CD14-positive monocyte (primary cell): ENCODE data around the gene IMMP2L. TPM values are rescaled to one million over a fixed set of nuclear protein-coding genes. Genes with fewer than 3 reads are reported as not detected.

Experiments
- DNase-seq, 3 donors: peaks; one replicate each; pipeline ENCODE4 v3.0.0-alpha.2; 2011 to 2022
- H2AFZ ChIP-seq: 2 replicates; pipeline ENCODE4 v1.6.0; 2012; ENCODE audit warnings: mild to moderate bottlenecking, low read depth, low read length, inconsistent platforms; ENCODE audit not compliant: insufficient read depth, poor library complexity, severe bottlenecking
- H3K27ac ChIP-seq, 2 donors: 1 replicate in 1 of 2; 2 replicates in 1 of 2; pipeline ENCODE4 v1.5.1; 2012 to 2013; ENCODE audit warnings: low read length in 2 of 2, control low read depth in 1 of 2, inconsistent platforms in 1 of 2, low read depth in 1 of 2, mild to moderate bottlenecking in 1 of 2
- H3K27me3 ChIP-seq, 2 donors: one replicate each; pipeline versions ENCODE4 v1.6.0 to v1.6.1; 2011 to 2013; ENCODE audit warnings: low read length in 2 of 2; ENCODE audit not compliant: control insufficient read depth in 2 of 2, insufficient read depth in 2 of 2
- H3K36me3 ChIP-seq, 2 donors: replicated peaks in 1 of 2; 1 replicate in 1 of 2; 2 replicates in 1 of 2; pipeline versions ENCODE4 v1.5.1 to v1.6.1; 2012 to 2013; ENCODE audit warnings: low read length in 2 of 2, control low read depth in 1 of 2, inconsistent platforms in 1 of 2, mild to moderate bottlenecking in 1 of 2; ENCODE audit not compliant: insufficient read depth in 2 of 2, control insufficient read depth in 1 of 2
- H3K4me1 ChIP-seq, 2 donors: 1 replicate in 1 of 2; 2 replicates in 1 of 2; pipeline versions ENCODE4 v1.5.1 to v1.6.1; 2012 to 2013; ENCODE audit warnings: low read length in 2 of 2, control low read depth in 1 of 2, inconsistent platforms in 1 of 2, mild to moderate bottlenecking in 1 of 2, moderate library complexity in 1 of 2; ENCODE audit not compliant: insufficient read depth in 2 of 2, control insufficient read depth in 1 of 2
- H3K4me2 ChIP-seq: replicated peaks from 2 replicates; pipeline ENCODE3; 2012; ENCODE audit warnings: low read length, moderate library complexity, mild to moderate bottlenecking; ENCODE audit not compliant: poor library complexity, severe bottlenecking; ENCODE audit errors: extremely low read depth
- H3K4me3 ChIP-seq, 3 experiments: fragments of 200-600 bp in 1 of 3; sonication (generic) in 1 of 3; replicated peaks in 1 of 3; 1 replicate in 2 of 3; 2 replicates in 1 of 3; pipeline ENCODE4 v1.5.1; 2011 to 2013; ENCODE audit warnings: low read length in 3 of 3, mild to moderate bottlenecking in 3 of 3, control low read depth in 2 of 3, low read depth in 2 of 3, inconsistent platforms in 1 of 3, moderate library complexity in 1 of 3
- H3K79me2 ChIP-seq: 2 replicates; pipeline ENCODE4 v1.6.0; 2012; ENCODE audit warnings: mild to moderate bottlenecking, control low read depth, inconsistent platforms, low read length, moderate library complexity; ENCODE audit not compliant: insufficient read depth
- H3K9ac ChIP-seq: 2 replicates; pipeline ENCODE4 v1.6.0; 2017; ENCODE audit warnings: low read length, mild to moderate bottlenecking; ENCODE audit not compliant: insufficient read depth, poor library complexity, severe bottlenecking
- H3K9me3 ChIP-seq, 2 donors: replicated peaks in 1 of 2; 1 replicate in 1 of 2; 2 replicates in 1 of 2; pipeline versions ENCODE4 v1.5.1 to v1.6.1; 2012 to 2013; ENCODE audit warnings: low read length in 2 of 2, control low read depth in 1 of 2; ENCODE audit not compliant: control insufficient read depth in 1 of 2, insufficient read depth in 1 of 2
- H4K20me1 ChIP-seq: 2 replicates; pipeline ENCODE4 v1.6.0; 2012; ENCODE audit warnings: mild to moderate bottlenecking, low read length, control low read depth, moderate library complexity; ENCODE audit not compliant: insufficient read depth
- H3K27ac Mint-ChIP-seq, 7 donors: one replicate each; pipeline ENCODE4 v1.8.0; 2020; ENCODE audit warnings: mild to moderate bottlenecking in 7 of 7, mixed read lengths in 7 of 7, moderate library complexity in 6 of 7, inconsistent platforms in 2 of 7
- H3K27me3 Mint-ChIP-seq, 3 donors: one replicate each; pipeline ENCODE4 v1.8.0; 2021 to 2022; ENCODE audit warnings: low read depth in 3 of 3, mild to moderate bottlenecking in 3 of 3, mixed read lengths in 3 of 3, moderate library complexity in 3 of 3, inconsistent platforms in 1 of 3
- H3K36me3 Mint-ChIP-seq, 2 donors: one replicate each; pipeline ENCODE4 v1.8.0; 2020; ENCODE audit warnings: mixed read lengths in 2 of 2, inconsistent platforms in 1 of 2, mild to moderate bottlenecking in 1 of 2
- H3K4me1 Mint-ChIP-seq: one replicate; pipeline ENCODE4 v1.8.0; 2020; ENCODE audit warnings: mild to moderate bottlenecking, mixed read lengths
- H3K4me3 Mint-ChIP-seq, 2 donors: one replicate each; pipeline ENCODE4 v1.8.0; 2020; ENCODE audit warnings: mild to moderate bottlenecking in 2 of 2, mixed read lengths in 2 of 2, moderate library complexity in 1 of 2
- H3K9me3 Mint-ChIP-seq, 7 donors: one replicate each; pipeline ENCODE4 v1.8.0; 2020 to 2022; ENCODE audit warnings: mixed read lengths in 7 of 7, mild to moderate bottlenecking in 6 of 7, moderate library complexity in 6 of 7, inconsistent platforms in 2 of 7
- WGBS: methylation state at CpG from one replicate; pipeline ENCODE4 v1.1.5; 2013; ENCODE audit warnings: missing lambda C conversion rate; ENCODE audit not compliant: insufficient coverage; 5-methylcytosine and 5-hydroxymethylcytosine counted together
- intact Hi-C, 2 donors: fragments of 100-400 bp; cut with micrococcal nuclease; formaldehyde crosslinking; loops; one replicate each; pipeline versions ENCODE4 v1.15.0 to v1.15.1; 2023
- polyA plus RNA-seq, 3 donors: library from polyadenylated mRNA; depleted of rRNA in 1 of 3; unstranded in 2 of 3; stranded (reverse) in 1 of 3; fragments of 300-500 nt in 2 of 3; fragments of >200 nt in 1 of 3; fragmentation: Illumina TruSeq in 2 of 3; gene quantifications; 1 replicate in 2 of 3; 2 replicates in 1 of 3; pipeline ENCODE4 v1.2.3, GENCODE V29; 2012 to 2021
- TF ChIP-seq, protein P1 (sequence below): fragments of 200-600 bp; IDR thresholded peaks from one replicate; pipeline ENCODE4 v1.8.0; 2022; ENCODE audit warnings: antibody characterized with exemption, mild to moderate bottlenecking

IMMP2L gene
- polyA plus RNA-seq, 3 donors = 1.9 to 6.4 (median 6.2) TPM

DNA sequence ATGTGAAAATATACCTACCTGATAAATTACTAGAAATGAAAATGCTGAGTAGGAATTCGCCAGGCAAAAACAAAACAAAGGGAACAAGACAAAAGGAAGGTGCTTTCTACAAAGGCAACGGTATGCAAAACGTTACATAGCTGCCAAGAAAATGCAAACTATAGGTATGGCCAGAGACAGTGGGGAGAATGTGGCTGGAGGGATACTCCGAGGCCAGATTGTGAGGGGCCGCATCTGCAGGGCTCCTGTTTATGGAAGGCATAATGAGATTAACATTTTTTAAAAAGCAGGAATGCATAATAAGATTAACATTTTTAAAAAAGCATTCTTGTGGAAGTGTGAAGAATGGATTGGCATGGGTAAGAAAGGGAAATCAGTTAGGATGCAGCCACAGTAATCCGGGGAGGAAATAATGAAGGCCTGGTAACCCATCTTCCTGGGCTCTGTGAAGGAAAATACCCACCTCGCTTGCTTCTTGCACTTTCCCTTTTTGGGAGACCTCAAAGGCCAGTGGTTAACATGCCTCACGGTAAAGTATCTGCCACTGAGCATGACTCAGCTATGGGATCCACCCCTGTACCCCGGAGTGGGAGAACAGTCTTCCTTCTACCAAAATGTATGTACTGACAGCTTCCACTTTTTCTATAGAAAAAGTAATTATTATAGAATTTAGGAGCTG is 617.2 kb downstream of the IMMP2L start:
- TF ChIP-seq, protein P1, sequence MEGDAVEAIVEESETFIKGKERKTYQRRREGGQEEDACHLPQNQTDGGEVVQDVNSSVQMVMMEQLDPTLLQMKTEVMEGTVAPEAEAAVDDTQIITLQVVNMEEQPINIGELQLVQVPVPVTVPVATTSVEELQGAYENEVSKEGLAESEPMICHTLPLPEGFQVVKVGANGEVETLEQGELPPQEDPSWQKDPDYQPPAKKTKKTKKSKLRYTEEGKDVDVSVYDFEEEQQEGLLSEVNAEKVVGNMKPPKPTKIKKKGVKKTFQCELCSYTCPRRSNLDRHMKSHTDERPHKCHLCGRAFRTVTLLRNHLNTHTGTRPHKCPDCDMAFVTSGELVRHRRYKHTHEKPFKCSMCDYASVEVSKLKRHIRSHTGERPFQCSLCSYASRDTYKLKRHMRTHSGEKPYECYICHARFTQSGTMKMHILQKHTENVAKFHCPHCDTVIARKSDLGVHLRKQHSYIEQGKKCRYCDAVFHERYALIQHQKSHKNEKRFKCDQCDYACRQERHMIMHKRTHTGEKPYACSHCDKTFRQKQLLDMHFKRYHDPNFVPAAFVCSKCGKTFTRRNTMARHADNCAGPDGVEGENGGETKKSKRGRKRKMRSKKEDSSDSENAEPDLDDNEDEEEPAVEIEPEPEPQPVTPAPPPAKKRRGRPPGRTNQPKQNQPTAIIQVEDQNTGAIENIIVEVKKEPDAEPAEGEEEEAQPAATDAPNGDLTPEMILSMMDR = no peak
- H2AFZ ChIP-seq = no peak overlapping the region
- peaks cover 0 to 2% (median 0%) of the 10 kb centered on the region in 7 donors for H3K9me3 Mint-ChIP-seq
- H3K27me3 Mint-ChIP-seq = no peaks in the 10 kb centered on the region
- no peak overlapping the region for H3K4me2 ChIP-seq
- intact Hi-C loops = no loop called here
- no peaks in the 10 kb centered on the region for H3K79me2 ChIP-seq
- H3K4me1 ChIP-seq = no peaks in the 10 kb centered on the region
- no peaks in the 10 kb centered on the region for H4K20me1 ChIP-seq
- WGBS = no CpG with 5 or more reads among the region's 9 CpGs
- H3K27ac Mint-ChIP-seq = no peak overlapping the region
- H3K27me3 ChIP-seq = no peaks in the 10 kb centered on the region
- H3K36me3 Mint-ChIP-seq = no peaks in the 10 kb centered on the region
- H3K36me3 ChIP-seq = no peaks in the 10 kb centered on the region
- no peak overlapping the region for H3K9ac ChIP-seq
- H3K27ac ChIP-seq = no peak overlapping the region
- no peak for DNase-seq
- no peaks in the 10 kb centered on the region for H3K9me3 ChIP-seq
- no peak overlapping the region for H3K4me3 Mint-ChIP-seq
- H3K4me1 Mint-ChIP-seq = no peaks in the 10 kb centered on the region
- no peak overlapping the region for H3K4me3 ChIP-seq

DNA sequence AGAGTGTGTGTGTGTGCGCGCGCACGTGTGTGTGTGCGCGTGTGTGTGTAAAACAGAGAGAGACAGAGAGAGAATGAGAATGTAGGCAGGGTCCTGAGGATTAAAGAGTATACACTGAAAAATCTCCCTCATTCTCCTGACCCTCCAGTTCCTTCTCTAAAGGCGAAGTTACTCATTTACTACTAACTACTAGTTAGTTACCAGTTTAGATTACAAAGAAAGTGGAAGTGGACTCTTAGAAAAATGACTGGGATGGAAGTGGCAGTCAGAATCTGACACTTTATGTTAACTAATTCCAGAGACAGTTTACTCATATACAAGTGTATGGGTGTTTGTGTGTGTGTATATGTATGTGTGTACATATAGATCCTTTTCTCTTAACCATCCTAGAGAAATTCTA is 617.8 kb downstream of the IMMP2L start:
- H3K4me3 ChIP-seq = no peak overlapping the region
- no peaks in the 10 kb centered on the region for H3K9me3 ChIP-seq
- no peaks in the 10 kb centered on the region for H3K79me2 ChIP-seq
- no peaks in the 10 kb centered on the region for H3K36me3 ChIP-seq
- H3K4me1 Mint-ChIP-seq = no peaks in the 10 kb centered on the region
- H3K36me3 Mint-ChIP-seq = no peaks in the 10 kb centered on the region
- H3K4me3 Mint-ChIP-seq = no peak overlapping the region
- H4K20me1 ChIP-seq = no peaks in the 10 kb centered on the region
- H3K9ac ChIP-seq = no peak overlapping the region
- no peak overlapping the region for H3K27ac Mint-ChIP-seq
- H3K27me3 Mint-ChIP-seq = no peaks in the 10 kb centered on the region
- no peak overlapping the region for H3K27ac ChIP-seq
- no CpG with 5 or more reads among the region's 7 CpGs for WGBS
- H3K27me3 ChIP-seq = no peaks in the 10 kb centered on the region
- no peaks in the 10 kb centered on the region for H3K4me1 ChIP-seq
- no peak overlapping the region for H3K4me2 ChIP-seq
- TF ChIP-seq, protein P1 = no peak
- no peak for DNase-seq
- H3K9me3 Mint-ChIP-seq = peaks cover 0 to 2% (median 0%) of the 10 kb centered on the region in 7 donors
- intact Hi-C loops = no loop called here
- H2AFZ ChIP-seq = no peak overlapping the region
